22Rv1 (cell line): Measurements from ENCODE around the gene ADAM30.

ENCODE experiments used
- CTCF ChIP-seq: fragments of 450-650 bp; IDR thresholded peaks from 2 replicates; pipeline ENCODE4 v1.5.1; 2017; ENCODE audit warnings: mild to moderate bottlenecking
- ZFX ChIP-seq: fragments of 450-650 bp; IDR thresholded peaks from 2 replicates; pipeline ENCODE4 v1.6.1; 2017; ENCODE audit warnings: antibody characterized with exemption, borderline replicate concordance

- TF ChIP-seq CTCF, result no peak
- no peak for TF ChIP-seq ZFX
Measured at GRCh38 chr1:119882132-119883049, 13.9 kb downstream of the ADAM30 start.
